Measurements from ENCODE around the gene SEPHS1. TPM values are rescaled to one million over a fixed set of nuclear protein-coding genes. Genes with fewer than 3 reads are reported as not detected.

Gene SEPHS1
- total and polyA plus RNA-seq, 3 experiments from 2014 or later = 22.4 to 59.4 (median 52.0) TPM

GRCh38 chr10:13306103-13306502, 42.0 kb downstream of the SEPHS1 start:
- CTCF ChIA-PET = no interaction called here
- Mint-ChIP-seq H3K4me3 (no peak overlapping the region), H3K4me1 (peaks cover 14 to 18% (median 18%) of the 10 kb centered on the region in 3 donors), H3K27ac (peak overlapping the region in 1 of 8 donors; percentile 11), H3K36me3 (peaks cover 0 to 15% (median 0%) of the 10 kb centered on the region in 3 donors), H3K27me3 (no peaks in the 10 kb centered on the region), H3K9me3 (no peaks in the 10 kb centered on the region)
- POLR2A ChIA-PET = no interaction called here
- peaks cover 12% of the 10 kb centered on the region for H3K4me1 ChIP-seq (ENCODE audit: insufficient read depth, low read length)
- H3K27ac ChIP-seq (ENCODE audit: low read depth, low read length) = no peak overlapping the region
- no peaks in the 10 kb centered on the region for H3K9me3 ChIP-seq (ENCODE audit: low read length)
- H3K27me3 ChIP-seq (ENCODE audit: insufficient read depth, low read length, poor library complexity, severe bottlenecking) = no peaks in the 10 kb centered on the region
- H3K36me3 ChIP-seq (ENCODE audit: insufficient read depth, low read length) = no peaks in the 10 kb centered on the region
- no peak overlapping the region for H3K4me3 ChIP-seq (ENCODE audit: low read length)
- DNase-seq = no peak

- CTCF ChIA-PET = interaction anchor here (0.6 to 3.0 kb wide), 28 partner anchors 9 to 205 kb away, joined by 3 to 34 read pairs (median 4); partner anchors contain the start of genes MCM10 and OPTN
- POLR2A ChIA-PET = interaction anchor here (0.6 to 2.0 kb wide), 12 partner anchors 14 to 284 kb away, joined by 3 to 29 read pairs (median 4); partner anchors contain the start of genes MCM10, PRPF18 and SEPHS1
- peak overlapping the region in 6 of 8 donors; percentile 96 to 100 (median 99) for H3K27ac Mint-ChIP-seq
Measured at GRCh38 chr10:13302821-13303555, 45.1 kb downstream of the SEPHS1 start.

GRCh38 chr10:13299437-13300287, 48.4 kb downstream of the SEPHS1 start, which contains the start of gene PHYH:
Gene PHYH, minus strand, starts transcription at chr10:13300064. Its CDS starts 22 bp downstream, at chr10:13300042.
- peak within 1 kb of the TSS; percentile 68 for H3K4me3 ChIP-seq (ENCODE audit: low read length)
- H3K9me3 ChIP-seq (ENCODE audit: low read length) = no peaks in the 10 kb centered on the region
- POLR2A ChIA-PET = interaction anchor here (0.6 to 1.9 kb wide), 7 partner anchors 27 to 200 kb away, joined by 3 to 7 read pairs (median 4); partner anchors contain the start of genes OPTN and SEPHS1
- peaks cover 17 to 31% (median 24%) of the 10 kb centered on the region in 3 donors for H3K4me1 Mint-ChIP-seq
- peaks cover 22% of the 10 kb centered on the region for H3K4me1 ChIP-seq (ENCODE audit: insufficient read depth, low read length)
- peak; percentile 79 to 88 (median 82) for DNase-seq
- H3K27me3 ChIP-seq (ENCODE audit: insufficient read depth, low read length, poor library complexity, severe bottlenecking) = no peaks in the 10 kb centered on the region
- peak within 1 kb of the TSS; percentile 80 to 92 (median 84) for H3K4me3 Mint-ChIP-seq
- no peaks in the 10 kb centered on the region for H3K9me3 Mint-ChIP-seq
- no peaks in the 10 kb centered on the region for H3K27me3 Mint-ChIP-seq
- peak within 1 kb of the TSS; percentile 91 to 99 (median 95) for H3K27ac Mint-ChIP-seq
- peaks cover 0 to 9% (median 0%) of the 10 kb centered on the region in 3 donors for H3K36me3 Mint-ChIP-seq
- no peaks in the 10 kb centered on the region for H3K36me3 ChIP-seq (ENCODE audit: insufficient read depth, low read length)
- CTCF ChIA-PET = interaction anchor here (0.9 to 1.6 kb wide), 3 partner anchors 21 to 141 kb away, joined by 3 to 7 read pairs (median 3); no protein-coding TSS in a partner anchor
- peak within 1 kb of the TSS; percentile 84 for H3K27ac ChIP-seq (ENCODE audit: low read depth, low read length)

More at GRCh38 chr10:13302821-13303555, 45.1 kb downstream of the SEPHS1 start:
- Histone ChIP-seq H3K27me3 (ENCODE audit: insufficient read depth, low read length, poor library complexity, severe bottlenecking) (no peaks in the 10 kb centered on the region), H3K9me3 (ENCODE audit: low read length) (no peaks in the 10 kb centered on the region), H3K27ac (ENCODE audit: low read depth, low read length) (peak overlapping the region; percentile 100), H3K4me3 (ENCODE audit: low read length) (peak overlapping the region; percentile 81), H3K36me3 (ENCODE audit: insufficient read depth, low read length) (no peaks in the 10 kb centered on the region), H3K4me1 (ENCODE audit: insufficient read depth, low read length) (peaks cover 22% of the 10 kb centered on the region)
- no peak for DNase-seq
- Mint-ChIP-seq H3K4me1 (peaks cover 17 to 31% (median 24%) of the 10 kb centered on the region in 3 donors), H3K9me3 (no peaks in the 10 kb centered on the region), H3K27me3 (no peaks in the 10 kb centered on the region), H3K4me3 (peak overlapping the region; percentile 78 to 96 (median 92)), H3K36me3 (peaks cover 0 to 15% (median 0%) of the 10 kb centered on the region in 3 donors)

- Mint-ChIP-seq H3K4me3 (peak overlapping the region; percentile 73 to 87 (median 80)), H3K4me1 (peaks cover 17 to 31% (median 24%) of the 10 kb centered on the region in 3 donors), H3K9me3 (no peaks in the 10 kb centered on the region), H3K36me3 (peaks cover 0 to 15% (median 2%) of the 10 kb centered on the region in 3 donors), H3K27ac (peak overlapping the region; percentile 71 to 96 (median 94)), H3K27me3 (no peaks in the 10 kb centered on the region)
- peak overlapping the region; percentile 84 for H3K27ac ChIP-seq (ENCODE audit: low read depth, low read length)
- H3K9me3 ChIP-seq (ENCODE audit: low read length) = no peaks in the 10 kb centered on the region
- H3K4me1 ChIP-seq (ENCODE audit: insufficient read depth, low read length) = peaks cover 22% of the 10 kb centered on the region
- H3K36me3 ChIP-seq (ENCODE audit: insufficient read depth, low read length) = no peaks in the 10 kb centered on the region
- ChIA-PET CTCF (no interaction called here), POLR2A (interaction anchor here (0.7 kb wide), 1 partner anchor 50 kb away, joined by 4 read pairs; no protein-coding TSS in a partner anchor)
- H3K27me3 ChIP-seq (ENCODE audit: insufficient read depth, low read length, poor library complexity, severe bottlenecking) = no peaks in the 10 kb centered on the region
- peak overlapping the region; percentile 68 for H3K4me3 ChIP-seq (ENCODE audit: low read length)
- DNase-seq = no peak
Measured at GRCh38 chr10:13298748-13299436, 49.2 kb downstream of the SEPHS1 start.

- no peak overlapping the region for H3K27ac Mint-ChIP-seq
- no peak for DNase-seq
Measured at GRCh38 chr10:13296476-13296875, 51.6 kb downstream of the SEPHS1 start.

GRCh38 chr10:13294784-13295183, 53.3 kb downstream of the SEPHS1 start:
- no peak overlapping the region for H3K27ac ChIP-seq (ENCODE audit: low read depth, low read length)
- ChIA-PET POLR2A (no interaction called here), CTCF (interaction anchor here (1.5 kb wide), 1 partner anchor 7 kb away, joined by 3 read pairs; no protein-coding TSS in a partner anchor)
- H3K4me1 ChIP-seq (ENCODE audit: insufficient read depth, low read length) = no peaks in the 10 kb centered on the region
- Mint-ChIP-seq H3K36me3 (peaks cover 3 to 34% (median 10%) of the 10 kb centered on the region in 3 donors), H3K9me3 (no peaks in the 10 kb centered on the region), H3K4me3 (no peak overlapping the region), H3K27ac (no peak overlapping the region), H3K27me3 (no peaks in the 10 kb centered on the region), H3K4me1 (peaks cover 3 to 6% (median 6%) of the 10 kb centered on the region in 3 donors)
- H3K4me3 ChIP-seq (ENCODE audit: low read length) = no peak overlapping the region
- no peaks in the 10 kb centered on the region for H3K9me3 ChIP-seq (ENCODE audit: low read length)
- no peak for DNase-seq
- no peaks in the 10 kb centered on the region for H3K27me3 ChIP-seq (ENCODE audit: insufficient read depth, low read length, poor library complexity, severe bottlenecking)
- H3K36me3 ChIP-seq (ENCODE audit: insufficient read depth, low read length) = no peaks in the 10 kb centered on the region

More at GRCh38 chr10:13296476-13296875, 51.6 kb downstream of the SEPHS1 start:
- no peaks in the 10 kb centered on the region for H3K27me3 ChIP-seq (ENCODE audit: insufficient read depth, low read length, poor library complexity, severe bottlenecking)
- no peak overlapping the region for H3K4me3 ChIP-seq (ENCODE audit: low read length)
- no peaks in the 10 kb centered on the region for H3K27me3 Mint-ChIP-seq
- peaks cover 13% of the 10 kb centered on the region for H3K4me1 ChIP-seq (ENCODE audit: insufficient read depth, low read length)
- H3K4me3 Mint-ChIP-seq = peak overlapping the region in 1 of 7 donors; percentile 48
- H3K9me3 ChIP-seq (ENCODE audit: low read length) = no peaks in the 10 kb centered on the region
- CTCF ChIA-PET = no interaction called here
- no peak overlapping the region for H3K27ac ChIP-seq (ENCODE audit: low read depth, low read length)
- no peaks in the 10 kb centered on the region for H3K36me3 ChIP-seq (ENCODE audit: insufficient read depth, low read length)
- peaks cover 5 to 17% (median 9%) of the 10 kb centered on the region in 3 donors for H3K4me1 Mint-ChIP-seq
- POLR2A ChIA-PET = no interaction called here
- H3K36me3 Mint-ChIP-seq = peaks cover 3 to 27% (median 10%) of the 10 kb centered on the region in 3 donors
- H3K9me3 Mint-ChIP-seq = no peaks in the 10 kb centered on the region
